Panc1 (cell line): Measurements from ENCODE around the gene TBC1D2. TPM values are rescaled to one million over a fixed set of nuclear protein-coding genes. Genes with fewer than 3 reads are reported as not detected.

Source experiments
- ATAC-seq: fragments of 200-7000 bp; cut with Tn5 transposase; 2 replicates; pipeline ENCODE4 v1.9.1; 2020; ENCODE audit warnings: mild to moderate bottlenecking, moderate library complexity
- BruUV-seq: library from RNA; stranded (reverse); fragments of 400-500 nt; replicated peaks from 2 replicates; lab custom pipeline; 2021; lab: Mats Ljungman, UMichigan
- CTCF ChIA-PET: fragments of 300-600 bp; sonication (Branson Sonifier 250); formaldehyde crosslinking; loops from one replicate; lab custom pipeline; 2022; ENCODE audit warnings: antibody characterized with exemption; lab: Charles Lee
- POLR2A ChIA-PET: fragments of 300-600 bp; sonication (Branson Sonifier 250); formaldehyde crosslinking; loops from one replicate; lab custom pipeline; 2022; ENCODE audit warnings: antibody characterized with exemption; lab: Charles Lee
- DNase-seq: peaks from one replicate; pipeline ENCODE4 v3.0.0-alpha.2; 2010; ENCODE audit warnings: low read depth, low spot score
- H3K27ac ChIP-seq: 2 replicates; pipeline ENCODE4 v1.5.1; 2011; ENCODE audit warnings: mild to moderate bottlenecking, low read length, inconsistent platforms
- H3K27me3 ChIP-seq: fragments of 200-500 bp; sonication (Bioruptor generic); 2 replicates; pipeline ENCODE4 v1.6.0; 2014; ENCODE audit warnings: low read length, inconsistent platforms; ENCODE audit not compliant: control insufficient read depth, insufficient read depth
- H3K36me3 ChIP-seq: fragments of 200-500 bp; sonication (Bioruptor generic); 2 replicates; pipeline ENCODE4 v1.5.1; 2014; ENCODE audit warnings: inconsistent platforms, mild to moderate bottlenecking, low read length, moderate library complexity; ENCODE audit not compliant: control insufficient read depth, insufficient read depth
- H3K4me1 ChIP-seq: 2 replicates; pipeline ENCODE4 v1.5.1; 2011; ENCODE audit warnings: inconsistent platforms, mild to moderate bottlenecking, low read length, moderate library complexity; ENCODE audit not compliant: control insufficient read depth, insufficient read depth
- H3K4me3 ChIP-seq, 2 experiments: 2 replicates each; pipeline ENCODE4 v1.5.1; 2011 to 2012; ENCODE audit warnings: low read depth in 2 of 2, low read length in 2 of 2, mild to moderate bottlenecking in 2 of 2, inconsistent platforms in 1 of 2, moderate library complexity in 1 of 2
- H3K9me3 ChIP-seq: fragments of 200-500 bp; sonication (Bioruptor generic); 2 replicates; pipeline ENCODE4 v1.5.1; 2014; ENCODE audit warnings: low read depth, mild to moderate bottlenecking, inconsistent platforms, low read length, moderate library complexity; ENCODE audit not compliant: control insufficient read depth, insufficient read depth
- CTCF ChIP-seq: fragments of 450-650 bp; IDR thresholded peaks from 2 replicates; pipeline ENCODE4 v1.5.1; 2017; ENCODE audit warnings: mild to moderate bottlenecking
- POLR2AphosphoS5 ChIP-seq: IDR thresholded peaks from 2 replicates; pipeline ENCODE4 v1.6.1; 2012; ENCODE audit warnings: mild to moderate bottlenecking, low read depth, low read length, moderate library complexity
- SIN3A ChIP-seq: IDR thresholded peaks from 2 replicates; pipeline ENCODE4 v1.6.1; 2012; ENCODE audit warnings: low read depth, mild to moderate bottlenecking, low read length, moderate library complexity, borderline replicate concordance; ENCODE audit not compliant: insufficient read depth
- TCF7L2 ChIP-seq: IDR thresholded peaks from 2 replicates; pipeline ENCODE4 v1.6.1; 2011; ENCODE audit warnings: mild to moderate bottlenecking, low read depth, low read length, inconsistent platforms
- in situ Hi-C: cut with HindIII; loops from 2 replicates; pipeline ENCODE4 v1.10.0; 2016; ENCODE audit warnings: low sequenced_read_pairs, low pct_unique_long_range_greater_than_20kb
- intact Hi-C: fragments of 100-400 bp; cut with micrococcal nuclease; formaldehyde crosslinking; loops from one replicate; pipeline ENCODE4 v1.10.0; 2022; ENCODE audit not compliant: unreplicated experiment
- total RNA-seq: library from RNA; stranded (reverse); gene quantifications from one replicate; pipeline ENCODE4 v1.2.1, GENCODE V29; 2021; ENCODE audit not compliant: unreplicated experiment
- TF ChIP-seq, protein P1 (sequence below), 2 experiments: IDR thresholded peaks; 2 replicates each; pipeline ENCODE4 v1.6.1; 2011 to 2012; ENCODE audit warnings: low read depth in 2 of 2, control low read depth in 1 of 2, low read length in 1 of 2, mild to moderate bottlenecking in 1 of 2, moderate library complexity in 1 of 2; ENCODE audit not compliant: insufficient read depth in 1 of 2

TBC1D2 gene
- total RNA-seq, 1 experiment from 2014 or later, result 2.4 TPM

- no peak for DNase-seq
- CTCF ChIA-PET, result no interaction called here
- H3K4me3 ChIP-seq, result no peak overlapping the region
- no peak for TF ChIP-seq CTCF
- no peak for TF ChIP-seq POLR2AphosphoS5
- TF ChIP-seq SIN3A, result no peak
- TF ChIP-seq TCF7L2, result no peak
- TF ChIP-seq, protein P1, sequence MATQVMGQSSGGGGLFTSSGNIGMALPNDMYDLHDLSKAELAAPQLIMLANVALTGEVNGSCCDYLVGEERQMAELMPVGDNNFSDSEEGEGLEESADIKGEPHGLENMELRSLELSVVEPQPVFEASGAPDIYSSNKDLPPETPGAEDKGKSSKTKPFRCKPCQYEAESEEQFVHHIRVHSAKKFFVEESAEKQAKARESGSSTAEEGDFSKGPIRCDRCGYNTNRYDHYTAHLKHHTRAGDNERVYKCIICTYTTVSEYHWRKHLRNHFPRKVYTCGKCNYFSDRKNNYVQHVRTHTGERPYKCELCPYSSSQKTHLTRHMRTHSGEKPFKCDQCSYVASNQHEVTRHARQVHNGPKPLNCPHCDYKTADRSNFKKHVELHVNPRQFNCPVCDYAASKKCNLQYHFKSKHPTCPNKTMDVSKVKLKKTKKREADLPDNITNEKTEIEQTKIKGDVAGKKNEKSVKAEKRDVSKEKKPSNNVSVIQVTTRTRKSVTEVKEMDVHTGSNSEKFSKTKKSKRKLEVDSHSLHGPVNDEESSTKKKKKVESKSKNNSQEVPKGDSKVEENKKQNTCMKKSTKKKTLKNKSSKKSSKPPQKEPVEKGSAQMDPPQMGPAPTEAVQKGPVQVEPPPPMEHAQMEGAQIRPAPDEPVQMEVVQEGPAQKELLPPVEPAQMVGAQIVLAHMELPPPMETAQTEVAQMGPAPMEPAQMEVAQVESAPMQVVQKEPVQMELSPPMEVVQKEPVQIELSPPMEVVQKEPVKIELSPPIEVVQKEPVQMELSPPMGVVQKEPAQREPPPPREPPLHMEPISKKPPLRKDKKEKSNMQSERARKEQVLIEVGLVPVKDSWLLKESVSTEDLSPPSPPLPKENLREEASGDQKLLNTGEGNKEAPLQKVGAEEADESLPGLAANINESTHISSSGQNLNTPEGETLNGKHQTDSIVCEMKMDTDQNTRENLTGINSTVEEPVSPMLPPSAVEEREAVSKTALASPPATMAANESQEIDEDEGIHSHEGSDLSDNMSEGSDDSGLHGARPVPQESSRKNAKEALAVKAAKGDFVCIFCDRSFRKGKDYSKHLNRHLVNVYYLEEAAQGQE (IDR thresholded peaks at IDR 0.05; ENCODE audit: insufficient read depth in 1 of 2, low read depth in 2 of 2, low read length in 1 of 2), result no peak
- no peak for ATAC-seq
- H3K36me3 ChIP-seq, result no peaks in the 10 kb centered on the region
- H3K27ac ChIP-seq, result no peak overlapping the region
- no TSS peak for BruUV-seq
- no peaks in the 10 kb centered on the region for H3K27me3 ChIP-seq
- intact Hi-C loops, result no loop called here
- no peaks in the 10 kb centered on the region for H3K9me3 ChIP-seq
- POLR2A ChIA-PET, result no interaction called here
- in situ Hi-C loops, result no loop called here
- H3K4me1 ChIP-seq, result 0 out of 2 replicates have a peak, but pooled peaks cover 6% of the 10 kb centered on the region
Measured at GRCh38 chr9:98162613-98163012, 92.8 kb downstream of the TBC1D2 start.

GRCh38 chr9:98161851-98162250, 93.6 kb downstream of the TBC1D2 start:
- in situ Hi-C loops (no loop called here), intact Hi-C loops (no loop called here)
- ChIA-PET CTCF (no interaction called here), POLR2A (no interaction called here)
- H3K27ac ChIP-seq, result no peak overlapping the region
- TF ChIP-seq POLR2AphosphoS5 (no peak), CTCF (no peak), SIN3A (no peak), TCF7L2 (no peak)
- TF ChIP-seq, protein P1 (IDR thresholded peaks at IDR 0.05; ENCODE audit: insufficient read depth in 1 of 2, low read depth in 2 of 2, low read length in 1 of 2), result no peak
- no peaks in the 10 kb centered on the region for H3K36me3 ChIP-seq
- ATAC-seq (no peak), DNase-seq (no peak)
- 0 out of 2 replicates have a peak, but pooled peaks cover 6% of the 10 kb centered on the region for H3K4me1 ChIP-seq
- no peak overlapping the region for H3K4me3 ChIP-seq
- no peaks in the 10 kb centered on the region for H3K9me3 ChIP-seq
- no TSS peak for BruUV-seq
- H3K27me3 ChIP-seq, result no peaks in the 10 kb centered on the region
